LNCaP clone FGC (cell line): ENCODE data around the gene GPATCH3.

ENCODE experiments used
- DNase-seq: peaks from one replicate; pipeline ENCODE4 v3.0.0-alpha.2; 2011; ENCODE audit warnings: low read depth
- H3K4me3 ChIP-seq: 2 replicates; pipeline ENCODE4 v1.5.1; 2011; ENCODE audit warnings: mild to moderate bottlenecking, low read depth, low read length, control low read depth
- CTCF ChIP-seq: IDR thresholded peaks from 2 replicates; pipeline ENCODE4 v1.5.1; 2012; ENCODE audit warnings: mild to moderate bottlenecking; ENCODE audit not compliant: control insufficient read depth, insufficient read depth; ENCODE audit errors: extremely low read depth

GPATCH3 gene

GRCh38 chr1:26913389-26913753 is 13.1 kb upstream of the GPATCH3 start:
- TF ChIP-seq CTCF = no peak
- no peak overlapping the region for H3K4me3 ChIP-seq
- DNase-seq = no peak

GRCh38 chr1:26912147-26912490 is 11.9 kb upstream of the GPATCH3 start:
- H3K4me3 ChIP-seq = no peak overlapping the region
- TF ChIP-seq CTCF = no peak

GRCh38 chr1:26911399-26912146 is 11.3 kb upstream of the GPATCH3 start:
- no peak overlapping the region for H3K4me3 ChIP-seq
- TF ChIP-seq CTCF = no peak
- DNase-seq = no peak

More at GRCh38 chr1:26912147-26912490, 11.9 kb upstream of the GPATCH3 start:
- DNase-seq = no peak

- no peak for DNase-seq
- TF ChIP-seq CTCF = no peak
- no peak overlapping the region for H3K4me3 ChIP-seq
These were observed 10.3 kb upstream of the GPATCH3 start for GRCh38 chr1:26910343-26911160.

GRCh38 chr1:26909951-26910342 is 9.7 kb upstream of the GPATCH3 start:
- DNase-seq = no peak
- no peak overlapping the region for H3K4me3 ChIP-seq
- no peak for TF ChIP-seq CTCF

GRCh38 chr1:26907071-26907917 is 7.0 kb upstream of the GPATCH3 start:
- no peak for TF ChIP-seq CTCF
- no peak for DNase-seq

More at GRCh38 chr1:26907071-26907917, 7.0 kb upstream of the GPATCH3 start:
- H3K4me3 ChIP-seq = no peak overlapping the region
